RWPE2 (cell line): ENCODE results near the gene TTLL1.

Experiments used
- ATAC-seq: fragments of 200-7000 bp; cut with Tn5 transposase; 3 replicates; pipeline ENCODE4 v1.9.1; 2021; ENCODE audit warnings: low read depth
- DNase-seq: peaks from one replicate; pipeline ENCODE4 v3.0.0-alpha.2; 2020; ENCODE audit warnings: low spot score
- H3K27ac ChIP-seq: fragments of 450-650 bp; 2 replicates; pipeline ENCODE4 v1.5.1; 2017; ENCODE audit warnings: mild to moderate bottlenecking; ENCODE audit not compliant: poor library complexity, severe bottlenecking
- H3K27me3 ChIP-seq: fragments of 250-450 bp; sonication (Bioruptor Pico); 2 replicates; pipeline ENCODE4 v1.5.1; 2021; ENCODE audit warnings: mild to moderate bottlenecking, moderate library complexity; ENCODE audit not compliant: insufficient read depth, poor library complexity, severe bottlenecking
- H3K36me3 ChIP-seq: fragments of 250-450 bp; sonication (Bioruptor Pico); 2 replicates; pipeline ENCODE4 v1.5.1; 2020; ENCODE audit warnings: low read depth, mild to moderate bottlenecking, moderate library complexity
- H3K4me1 ChIP-seq: fragments of 250-450 bp; sonication (Bioruptor Pico); 2 replicates; pipeline ENCODE4 v1.5.1; 2021; ENCODE audit warnings: mild to moderate bottlenecking, moderate library complexity; ENCODE audit not compliant: insufficient read depth, poor library complexity, severe bottlenecking
- H3K4me3 ChIP-seq: fragments of 250-450 bp; sonication (Bioruptor Pico); 2 replicates; pipeline ENCODE4 v1.5.1; 2021; ENCODE audit warnings: mild to moderate bottlenecking, moderate library complexity; ENCODE audit not compliant: severe bottlenecking
- H3K9me3 ChIP-seq: fragments of 250-450 bp; sonication (Bioruptor Pico); 2 replicates; pipeline ENCODE4 v1.5.1; 2021; ENCODE audit warnings: mild to moderate bottlenecking, moderate library complexity; ENCODE audit not compliant: severe bottlenecking
- TF ChIP-seq, protein P1 (sequence below): fragments of 450-650 bp; IDR thresholded peaks from one replicate; pipeline ENCODE4 v1.5.1; 2017; ENCODE audit warnings: mild to moderate bottlenecking, moderate library complexity; ENCODE audit not compliant: poor library complexity, severe bottlenecking

Gene TTLL1

DNA sequence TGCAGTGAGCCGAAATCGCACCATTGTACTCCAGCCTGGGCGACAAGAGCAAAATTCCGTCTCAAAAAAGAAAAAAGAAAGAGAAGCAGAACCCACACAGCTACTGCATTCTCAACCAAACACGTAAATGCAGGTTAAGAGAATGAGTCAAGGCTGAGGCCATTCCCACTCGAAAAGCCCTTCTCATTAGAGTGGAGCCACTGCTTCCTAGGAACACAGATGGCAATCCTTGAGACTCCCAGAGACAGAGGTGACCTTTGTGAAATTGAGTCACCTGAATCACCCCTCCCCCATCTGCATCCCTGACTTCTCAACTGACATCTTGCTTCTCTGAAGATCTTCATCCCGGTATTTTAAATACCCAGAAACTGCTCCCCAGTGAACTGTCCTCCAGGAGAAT is 82.4 kb downstream of the TTLL1 start:
- Histone ChIP-seq H3K4me3 (no peak overlapping the region), H3K27ac (no peak overlapping the region), H3K27me3 (no peaks in the 10 kb centered on the region), H3K36me3 (peaks cover 3% of the 10 kb centered on the region; the same call in 1 of the 2 replicates), H3K9me3 (no peaks in the 10 kb centered on the region), H3K4me1 (peaks cover 59% of the 10 kb centered on the region)
- TF ChIP-seq, protein P1, sequence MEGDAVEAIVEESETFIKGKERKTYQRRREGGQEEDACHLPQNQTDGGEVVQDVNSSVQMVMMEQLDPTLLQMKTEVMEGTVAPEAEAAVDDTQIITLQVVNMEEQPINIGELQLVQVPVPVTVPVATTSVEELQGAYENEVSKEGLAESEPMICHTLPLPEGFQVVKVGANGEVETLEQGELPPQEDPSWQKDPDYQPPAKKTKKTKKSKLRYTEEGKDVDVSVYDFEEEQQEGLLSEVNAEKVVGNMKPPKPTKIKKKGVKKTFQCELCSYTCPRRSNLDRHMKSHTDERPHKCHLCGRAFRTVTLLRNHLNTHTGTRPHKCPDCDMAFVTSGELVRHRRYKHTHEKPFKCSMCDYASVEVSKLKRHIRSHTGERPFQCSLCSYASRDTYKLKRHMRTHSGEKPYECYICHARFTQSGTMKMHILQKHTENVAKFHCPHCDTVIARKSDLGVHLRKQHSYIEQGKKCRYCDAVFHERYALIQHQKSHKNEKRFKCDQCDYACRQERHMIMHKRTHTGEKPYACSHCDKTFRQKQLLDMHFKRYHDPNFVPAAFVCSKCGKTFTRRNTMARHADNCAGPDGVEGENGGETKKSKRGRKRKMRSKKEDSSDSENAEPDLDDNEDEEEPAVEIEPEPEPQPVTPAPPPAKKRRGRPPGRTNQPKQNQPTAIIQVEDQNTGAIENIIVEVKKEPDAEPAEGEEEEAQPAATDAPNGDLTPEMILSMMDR, result no peak
- DNase-seq (no peak), ATAC-seq (no peak)

DNA sequence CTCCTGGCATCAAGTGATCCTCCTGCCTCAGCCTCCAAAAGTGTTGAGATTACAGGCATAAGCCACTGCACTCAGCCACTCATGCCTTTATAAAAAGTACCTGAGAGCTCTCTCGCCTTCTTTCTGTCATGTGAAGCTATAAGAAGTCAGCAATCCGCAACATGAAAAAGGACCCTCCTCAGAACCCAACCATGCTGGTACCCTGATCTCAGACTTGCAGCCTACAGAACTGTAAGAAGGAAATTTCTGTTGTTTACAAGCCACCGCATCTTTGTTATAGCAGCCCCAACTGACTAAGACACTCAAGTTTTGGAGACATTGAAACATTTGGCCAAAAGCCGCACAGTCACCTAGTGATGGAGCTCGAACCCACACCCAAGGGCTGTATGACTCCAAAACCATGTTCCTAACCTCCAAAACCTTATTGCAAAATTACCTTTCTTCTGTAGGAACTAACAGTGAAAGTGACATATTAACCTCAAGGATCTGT is 83.1 kb downstream of the TTLL1 start:
- H3K4me1 ChIP-seq, result peaks cover 66% of the 10 kb centered on the region
- H3K9me3 ChIP-seq, result no peaks in the 10 kb centered on the region

DNA sequence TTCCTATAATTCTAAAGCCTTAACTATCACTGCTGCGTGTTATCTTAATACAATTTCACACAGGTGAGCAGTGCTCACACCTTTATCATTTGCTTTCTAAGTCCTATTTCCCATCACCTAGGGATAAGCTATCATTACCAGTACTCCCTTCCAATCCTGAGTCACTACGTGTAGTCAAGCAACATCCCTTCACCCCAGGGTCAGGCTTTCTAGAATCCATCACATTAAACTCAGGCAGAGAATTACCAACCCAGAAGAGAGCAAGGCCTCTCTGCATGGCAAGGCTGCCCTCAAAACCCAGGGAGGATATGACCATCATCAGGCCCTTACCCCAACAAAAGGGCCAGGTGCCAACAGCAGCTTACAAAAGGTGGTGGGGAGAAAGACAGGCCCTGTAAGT is 84.1 kb downstream of the TTLL1 start:
- ATAC-seq, result peak; percentile 11; the same call in 1 of the 3 replicates
- H3K36me3 ChIP-seq, result peaks cover 3% of the 10 kb centered on the region; the same call in 1 of the 2 replicates
- peak overlapping the region; percentile 88 for H3K27ac ChIP-seq
- no peaks in the 10 kb centered on the region for H3K27me3 ChIP-seq
- no peak for DNase-seq
- no peaks in the 10 kb centered on the region for H3K9me3 ChIP-seq
- H3K4me3 ChIP-seq, result no peak overlapping the region
- peaks cover 76% of the 10 kb centered on the region for H3K4me1 ChIP-seq
- TF ChIP-seq, protein P1, result no peak

More for the DNA sequence above, 83.1 kb downstream of the TTLL1 start:
- no peak for ATAC-seq
- H3K27ac ChIP-seq, result peak overlapping the region; percentile 88
- H3K36me3 ChIP-seq, result peaks cover 3% of the 10 kb centered on the region; the same call in 1 of the 2 replicates
- TF ChIP-seq, protein P1, result no peak
- H3K4me3 ChIP-seq, result no peak overlapping the region
- no peak for DNase-seq
- H3K27me3 ChIP-seq, result no peaks in the 10 kb centered on the region

DNA sequence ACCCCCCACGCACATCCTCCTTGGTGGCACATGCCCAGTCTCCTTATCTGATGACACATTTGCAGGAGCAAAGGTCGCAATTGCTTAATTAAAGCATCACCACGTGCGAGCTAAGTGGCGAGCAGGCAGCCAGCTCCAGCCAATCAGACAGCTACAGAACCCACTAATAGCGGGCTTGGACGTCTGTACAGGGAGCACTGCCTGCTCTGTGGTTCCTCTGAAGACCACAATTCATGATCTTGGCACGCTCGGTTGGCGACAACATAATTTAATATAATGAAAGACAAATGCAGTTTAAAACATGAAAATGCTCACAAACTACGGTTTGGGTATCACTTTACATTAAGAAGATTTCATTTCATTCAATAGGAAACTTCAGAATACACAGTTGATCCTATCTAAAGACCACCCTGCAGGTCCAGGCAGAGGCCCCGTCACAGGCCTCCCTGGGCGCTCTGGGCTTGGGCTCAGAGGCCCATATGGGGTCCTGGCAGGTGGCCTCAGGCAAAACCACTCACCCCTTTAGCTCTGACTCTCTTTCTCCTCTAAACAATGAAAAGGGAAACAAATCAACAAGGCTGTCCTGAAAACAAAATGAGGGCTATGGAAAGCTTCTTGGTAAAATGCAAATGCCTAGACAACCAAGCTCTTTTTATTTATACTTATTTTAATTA is 84.7 kb downstream of the TTLL1 start:
- no peak for ATAC-seq

More for the DNA sequence above, 84.7 kb downstream of the TTLL1 start:
- H3K4me3 ChIP-seq, result no peak overlapping the region
- TF ChIP-seq, protein P1, result no peak
- no peaks in the 10 kb centered on the region for H3K27me3 ChIP-seq
- H3K27ac ChIP-seq, result peak overlapping the region; percentile 88
- DNase-seq, result no peak
- peaks cover 76% of the 10 kb centered on the region for H3K4me1 ChIP-seq
- H3K9me3 ChIP-seq, result no peaks in the 10 kb centered on the region
- H3K36me3 ChIP-seq, result peaks cover 3% of the 10 kb centered on the region; the same call in 1 of the 2 replicates
